NCI-H2107 treated with DMSO at 0.1 percent for 48 hours (cell line): ENCODE results near the gene BSCL2.
A peak's percentile ranks its signal among the peaks of the same experiment; 100 is the strongest.
"Not testable (repeated sequence)": the region's sequence is repeated elsewhere in the genome, so short reads cannot be mapped to it uniquely, and the experiment has no call there.

Source experiments
- DNase-seq: peaks from one replicate; lab custom pipeline; 2025; ENCODE audit not compliant: unreplicated experiment; lab: John Stamatoyannopoulos, UW

The BSCL2 gene

GRCh38 chr11:62664405-62665074, 42.7 kb downstream of the BSCL2 start:
- DNase-seq, result peak; percentile 41

GRCh38 chr11:62656796-62657429, 50.3 kb downstream of the BSCL2 start:
- no peak for DNase-seq

GRCh38 chr11:62654297-62654696, 52.9 kb downstream of the BSCL2 start:
- DNase-seq, result no peak

GRCh38 chr11:62652161-62653006, 54.8 kb downstream of the BSCL2 start:
- DNase-seq, result no peak

GRCh38 chr11:62650283-62650682, 56.9 kb downstream of the BSCL2 start:
- not testable (repeated sequence) for DNase-seq

GRCh38 chr11:62649486-62649885, 57.7 kb downstream of the BSCL2 start:
- DNase-seq, result no peak

GRCh38 chr11:62648967-62649364, 58.3 kb downstream of the BSCL2 start:
- no peak for DNase-seq

- DNase-seq, result no peak
These were observed 58.8 kb downstream of the BSCL2 start for GRCh38 chr11:62648185-62648966.

- no peak for DNase-seq
These were observed 59.6 kb downstream of the BSCL2 start for GRCh38 chr11:62647609-62648005.

GRCh38 chr11:62646825-62647608, 60.2 kb downstream of the BSCL2 start:
- no peak for DNase-seq

GRCh38 chr11:62645946-62646824, 61.0 kb downstream of the BSCL2 start, which contains the start of gene GANAB:
Gene GANAB, minus strand, starts transcription at chr11:62646613. Its CDS starts 14 bp downstream, at chr11:62646599.
- DNase-seq, result peak; percentile 95

- no peak for DNase-seq
These were observed 61.6 kb downstream of the BSCL2 start for GRCh38 chr11:62645671-62645945.

GRCh38 chr11:62644220-62644619, 63.0 kb downstream of the BSCL2 start:
- no peak for DNase-seq
